HepG2 (cell line): Measurements from ENCODE around the gene RARS2. TPM values are rescaled to one million over a fixed set of nuclear protein-coding genes. Genes with fewer than 3 reads are reported as not detected.
A peak's percentile ranks its signal among the peaks of the same experiment; 100 is the strongest.

Experiments used
- BRD4 ChIP-seq: sonication (generic); formaldehyde crosslinking; IDR thresholded peaks from 2 replicates; pipeline ENCODE4 v1.4.0; 2020; ENCODE audit warnings: missing genetic modification reagents
- CBX5 ChIP-seq: sonication (generic); formaldehyde crosslinking; IDR thresholded peaks from 2 replicates; pipeline ENCODE4 v1.4.0; 2020; ENCODE audit warnings: missing genetic modification reagents, borderline replicate concordance
- CENPBD1 ChIP-seq: sonication (generic); formaldehyde crosslinking; IDR thresholded peaks from 2 replicates; pipeline ENCODE4 v1.8.0; 2022; ENCODE audit warnings: missing genetic modification reagents, low read depth, mild to moderate bottlenecking, borderline replicate concordance
- HMG20A ChIP-seq: IDR thresholded peaks from 2 replicates; pipeline ENCODE4 v1.6.1; 2016; ENCODE audit warnings: borderline replicate concordance
- KAT8 ChIP-seq: IDR thresholded peaks from 2 replicates; pipeline ENCODE4 v1.6.1; 2016; ENCODE audit warnings: missing genetic modification reagents, missing compliant biosample characterization
- MIER2 ChIP-seq: IDR thresholded peaks from 2 replicates; pipeline ENCODE4 v1.6.1; 2016; ENCODE audit warnings: missing biosample characterization, missing genetic modification reagents
- NFIC ChIP-seq: IDR thresholded peaks from 2 replicates; pipeline ENCODE4 v1.6.1; 2012; ENCODE audit warnings: mild to moderate bottlenecking, low read length, inconsistent platforms
- POGZ ChIP-seq: sonication (generic); formaldehyde crosslinking; IDR thresholded peaks from 2 replicates; pipeline ENCODE4 v1.4.0; 2020; ENCODE audit warnings: mild to moderate bottlenecking, missing genetic modification reagents
- RARA ChIP-seq: IDR thresholded peaks from 2 replicates; pipeline ENCODE4 v1.6.1; 2016; ENCODE audit warnings: missing genetic modification reagents, missing compliant biosample characterization
- RARG ChIP-seq: sonication (generic); formaldehyde crosslinking; IDR thresholded peaks from 2 replicates; pipeline ENCODE4 v1.4.0; 2020; ENCODE audit warnings: low read depth, mild to moderate bottlenecking, missing genetic modification reagents
- RBM22 ChIP-seq: fragments of 200-400 bp; formaldehyde crosslinking; optimal IDR thresholded peaks from 2 replicates; pipeline ENCODE3; 2017; ENCODE audit warnings: mild to moderate bottlenecking, low read length, moderate library complexity
- RCOR2 ChIP-seq: IDR thresholded peaks from 2 replicates; pipeline ENCODE4 v1.6.1; 2016; ENCODE audit warnings: missing biosample characterization, missing genetic modification reagents
- RFXANK ChIP-seq: IDR thresholded peaks from 2 replicates; pipeline ENCODE4 v1.6.1; 2016
- SRF ChIP-seq: IDR thresholded peaks from 2 replicates; pipeline ENCODE4 v1.6.1; 2011; ENCODE audit warnings: mild to moderate bottlenecking, low read depth, low read length, moderate library complexity
- SRSF9 ChIP-seq: fragments of 200-400 bp; formaldehyde crosslinking; IDR thresholded peaks from 2 replicates; pipeline ENCODE4 v1.6.1; 2018; ENCODE audit warnings: borderline replicate concordance, mild to moderate bottlenecking, low read depth, low read length; ENCODE audit not compliant: insufficient read depth, poor library complexity, severe bottlenecking
- TCF7 ChIP-seq: sonication (generic); IDR thresholded peaks from 2 replicates; pipeline ENCODE4 v1.6.1; 2016; ENCODE audit warnings: antibody characterized with exemption, low read depth
- THRA ChIP-seq: sonication (generic); formaldehyde crosslinking; IDR thresholded peaks from 2 replicates; pipeline ENCODE4 v1.4.0; 2020; ENCODE audit warnings: missing genetic modification reagents, borderline replicate concordance
- XRCC5 ChIP-seq: fragments of 200-400 bp; formaldehyde crosslinking; optimal IDR thresholded peaks from 2 replicates; pipeline ENCODE3; 2017; ENCODE audit warnings: mild to moderate bottlenecking, low read length
- YEATS2 ChIP-seq: sonication (generic); formaldehyde crosslinking; IDR thresholded peaks from 2 replicates; pipeline ENCODE4 v1.4.0; 2020; ENCODE audit warnings: missing genetic modification reagents, borderline replicate concordance
- ZBTB7B ChIP-seq: sonication (generic); formaldehyde crosslinking; IDR thresholded peaks from 2 replicates; pipeline ENCODE4 v1.4.0; 2020; ENCODE audit warnings: missing genetic modification reagents
- ZNF569 ChIP-seq: sonication (generic); formaldehyde crosslinking; IDR thresholded peaks from 2 replicates; pipeline ENCODE4 v1.5.0; 2020; ENCODE audit warnings: mild to moderate bottlenecking, missing genetic modification reagents, moderate library complexity, borderline replicate concordance
- ZNF570 ChIP-seq: sonication (generic); formaldehyde crosslinking; IDR thresholded peaks from 2 replicates; pipeline ENCODE4 v1.4.0; 2020; ENCODE audit warnings: mild to moderate bottlenecking, missing genetic modification reagents, borderline replicate concordance
- ZNF749 ChIP-seq: sonication (generic); formaldehyde crosslinking; IDR thresholded peaks from 2 replicates; pipeline ENCODE4 v1.8.0; 2022; ENCODE audit warnings: mild to moderate bottlenecking, missing genetic modification reagents, moderate library complexity, borderline replicate concordance
- polyA plus RNA-seq, 8 experiments: library from polyadenylated mRNA; depleted of rRNA in 3 of 8; stranded (reverse) in 7 of 8; unstranded in 1 of 8; fragments of >200 nt; fragmentation: Illumina TruSeq in 4 of 8; extraction: Trizol in 4 of 8; gene quantifications; 2 replicates each; pipeline versions ENCODE4 v1.2.1 to v1.2.3, GENCODE V29; 2011 to 2016; ENCODE audit warnings: low read depth in 4 of 8, missing spikeins in 1 of 8, mixed read lengths in 1 of 8; ENCODE audit not compliant: insufficient read depth in 1 of 8
- total RNA-seq, 5 experiments: library from RNA; depleted of rRNA; stranded (reverse); fragments of >200 nt; fragmentation: Illumina TruSeq; extraction: Trizol; gene quantifications; 2 replicates each; pipeline ENCODE4 v1.2.3, GENCODE V29; 2016; ENCODE audit warnings: low read depth in 1 of 5
- TF ChIP-seq, protein P1 (sequence below): sonication (generic); formaldehyde crosslinking; IDR thresholded peaks from 2 replicates; pipeline ENCODE4 v1.5.1; 2020; ENCODE audit warnings: mild to moderate bottlenecking, missing genetic modification reagents, borderline replicate concordance

RARS2 gene
- total and polyA plus RNA-seq, 2 of the 13 experiments (the other 11 are each of a cell fraction or from before 2014, with no cell fraction given): 23.4 to 80.1 TPM

DNA sequence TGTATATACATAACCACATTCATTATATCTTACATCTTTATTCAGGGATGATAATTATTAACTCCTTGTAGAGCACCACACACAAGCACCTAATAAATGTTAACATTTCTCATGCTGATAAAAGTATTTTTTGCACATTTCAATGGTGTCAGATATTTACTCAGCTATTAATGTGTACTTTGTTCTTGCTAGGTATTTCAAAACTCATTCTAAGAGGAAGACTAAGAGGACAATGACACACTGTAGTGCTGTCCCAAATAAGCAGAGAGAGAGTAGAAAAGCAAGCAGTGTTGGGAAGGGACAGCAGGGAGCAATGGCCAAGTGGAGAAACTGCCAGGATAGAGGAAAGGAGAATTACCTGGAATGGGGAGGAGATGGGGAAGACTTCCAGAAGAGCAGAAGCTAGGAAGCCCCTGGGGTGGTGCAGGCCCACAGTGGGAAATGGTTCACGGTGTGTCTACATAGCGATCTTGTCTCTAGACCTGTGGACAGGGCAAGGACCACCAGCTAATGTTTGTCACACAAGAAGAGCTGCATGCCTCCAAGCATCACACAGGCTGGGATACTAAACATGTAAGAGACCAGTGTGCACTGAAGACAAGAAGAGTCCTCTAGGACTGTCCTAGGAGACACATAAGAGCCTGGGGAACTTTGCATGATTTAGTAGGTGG lies 55.3 kb downstream of the RARS2 start (continued):
- TF ChIP-seq CENPBD1 (CRISPR knock-in tag) (no peak), RARG (CRISPR knock-in tag) (no peak), XRCC5 (no peak), ZNF569 (CRISPR knock-in tag) (no peak), RBM22 (peak; percentile 57), MIER2 (CRISPR knock-in tag) (peak; percentile 55; the same call in 1 of the 2 replicates), YEATS2 (CRISPR knock-in tag) (peak; percentile 27; the same call in 1 of the 2 replicates), POGZ (CRISPR knock-in tag) (peak; percentile 58), NFIC (peak; percentile 77; the same call in 1 of the 2 replicates), ZBTB7B (0 out of 2 replicates have a peak, but pooled peaks have one; percentile 44), ZNF570 (CRISPR knock-in tag) (no peak), SRF (peak; percentile 79), HMG20A (CRISPR knock-in tag) (peak; percentile 94), KAT8 (peak; percentile 68), SRSF9 (no peak), RARA (CRISPR knock-in tag) (peak; percentile 38; the same call in 1 of the 2 replicates), RCOR2 (CRISPR knock-in tag) (peak; percentile 79), THRA (CRISPR knock-in tag) (0 out of 2 replicates have a peak, but pooled peaks have one; percentile 14), TCF7 (peak; percentile 75), ZNF749 (CRISPR knock-in tag) (0 out of 2 replicates have a peak, but pooled peaks have one; percentile 34), BRD4 (CRISPR knock-in tag) (no peak), RFXANK (CRISPR knock-in tag) (no peak), CBX5 (CRISPR knock-in tag) (no peak)
- TF ChIP-seq, protein P1, sequence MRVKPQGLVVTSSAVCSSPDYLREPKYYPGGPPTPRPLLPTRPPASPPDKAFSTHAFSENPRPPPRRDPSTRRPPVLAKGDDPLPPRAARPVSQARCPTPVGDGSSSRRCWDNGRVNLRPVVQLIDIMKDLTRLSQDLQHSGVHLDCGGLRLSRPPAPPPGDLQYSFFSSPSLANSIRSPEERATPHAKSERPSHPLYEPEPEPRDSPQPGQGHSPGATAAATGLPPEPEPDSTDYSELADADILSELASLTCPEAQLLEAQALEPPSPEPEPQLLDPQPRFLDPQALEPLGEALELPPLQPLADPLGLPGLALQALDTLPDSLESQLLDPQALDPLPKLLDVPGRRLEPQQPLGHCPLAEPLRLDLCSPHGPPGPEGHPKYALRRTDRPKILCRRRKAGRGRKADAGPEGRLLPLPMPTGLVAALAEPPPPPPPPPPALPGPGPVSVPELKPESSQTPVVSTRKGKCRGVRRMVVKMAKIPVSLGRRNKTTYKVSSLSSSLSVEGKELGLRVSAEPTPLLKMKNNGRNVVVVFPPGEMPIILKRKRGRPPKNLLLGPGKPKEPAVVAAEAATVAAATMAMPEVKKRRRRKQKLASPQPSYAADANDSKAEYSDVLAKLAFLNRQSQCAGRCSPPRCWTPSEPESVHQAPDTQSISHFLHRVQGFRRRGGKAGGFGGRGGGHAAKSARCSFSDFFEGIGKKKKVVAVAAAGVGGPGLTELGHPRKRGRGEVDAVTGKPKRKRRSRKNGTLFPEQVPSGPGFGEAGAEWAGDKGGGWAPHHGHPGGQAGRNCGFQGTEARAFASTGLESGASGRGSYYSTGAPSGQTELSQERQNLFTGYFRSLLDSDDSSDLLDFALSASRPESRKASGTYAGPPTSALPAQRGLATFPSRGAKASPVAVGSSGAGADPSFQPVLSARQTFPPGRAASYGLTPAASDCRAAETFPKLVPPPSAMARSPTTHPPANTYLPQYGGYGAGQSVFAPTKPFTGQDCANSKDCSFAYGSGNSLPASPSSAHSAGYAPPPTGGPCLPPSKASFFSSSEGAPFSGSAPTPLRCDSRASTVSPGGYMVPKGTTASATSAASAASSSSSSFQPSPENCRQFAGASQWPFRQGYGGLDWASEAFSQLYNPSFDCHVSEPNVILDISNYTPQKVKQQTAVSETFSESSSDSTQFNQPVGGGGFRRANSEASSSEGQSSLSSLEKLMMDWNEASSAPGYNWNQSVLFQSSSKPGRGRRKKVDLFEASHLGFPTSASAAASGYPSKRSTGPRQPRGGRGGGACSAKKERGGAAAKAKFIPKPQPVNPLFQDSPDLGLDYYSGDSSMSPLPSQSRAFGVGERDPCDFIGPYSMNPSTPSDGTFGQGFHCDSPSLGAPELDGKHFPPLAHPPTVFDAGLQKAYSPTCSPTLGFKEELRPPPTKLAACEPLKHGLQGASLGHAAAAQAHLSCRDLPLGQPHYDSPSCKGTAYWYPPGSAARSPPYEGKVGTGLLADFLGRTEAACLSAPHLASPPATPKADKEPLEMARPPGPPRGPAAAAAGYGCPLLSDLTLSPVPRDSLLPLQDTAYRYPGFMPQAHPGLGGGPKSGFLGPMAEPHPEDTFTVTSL (CRISPR knock-in tag): peak; percentile 55; the same call in 1 of the 2 replicates
